ENCODE data around the gene ACSBG1. TPM values are rescaled to one million over a fixed set of nuclear protein-coding genes. Genes with fewer than 3 reads are reported as not detected.

ACSBG1 gene
- total RNA-seq, 1 donor from 2014 or later: 0.35 TPM

- no peak for DNase-seq (ENCODE audit: low read depth)
- TF ChIP-seq, protein P1, sequence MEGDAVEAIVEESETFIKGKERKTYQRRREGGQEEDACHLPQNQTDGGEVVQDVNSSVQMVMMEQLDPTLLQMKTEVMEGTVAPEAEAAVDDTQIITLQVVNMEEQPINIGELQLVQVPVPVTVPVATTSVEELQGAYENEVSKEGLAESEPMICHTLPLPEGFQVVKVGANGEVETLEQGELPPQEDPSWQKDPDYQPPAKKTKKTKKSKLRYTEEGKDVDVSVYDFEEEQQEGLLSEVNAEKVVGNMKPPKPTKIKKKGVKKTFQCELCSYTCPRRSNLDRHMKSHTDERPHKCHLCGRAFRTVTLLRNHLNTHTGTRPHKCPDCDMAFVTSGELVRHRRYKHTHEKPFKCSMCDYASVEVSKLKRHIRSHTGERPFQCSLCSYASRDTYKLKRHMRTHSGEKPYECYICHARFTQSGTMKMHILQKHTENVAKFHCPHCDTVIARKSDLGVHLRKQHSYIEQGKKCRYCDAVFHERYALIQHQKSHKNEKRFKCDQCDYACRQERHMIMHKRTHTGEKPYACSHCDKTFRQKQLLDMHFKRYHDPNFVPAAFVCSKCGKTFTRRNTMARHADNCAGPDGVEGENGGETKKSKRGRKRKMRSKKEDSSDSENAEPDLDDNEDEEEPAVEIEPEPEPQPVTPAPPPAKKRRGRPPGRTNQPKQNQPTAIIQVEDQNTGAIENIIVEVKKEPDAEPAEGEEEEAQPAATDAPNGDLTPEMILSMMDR (conservative IDR thresholded peaks at IDR 0.05; ENCODE audit: low read depth, low read length): no peak
- H3K4me3 ChIP-seq (ENCODE audit: low read depth, low read length): no peak overlapping the region
These were observed 56.3 kb downstream of the ACSBG1 start for GRCh38 chr15:78178064-78178463.

- no peak overlapping the region for H3K4me3 ChIP-seq (ENCODE audit: low read depth, low read length)
- DNase-seq (ENCODE audit: low read depth): no peak
- TF ChIP-seq, protein P1 (conservative IDR thresholded peaks at IDR 0.05; ENCODE audit: low read depth, low read length): peak; percentile 88
These were observed 56.9 kb downstream of the ACSBG1 start for GRCh38 chr15:78177447-78177873.

GRCh38 chr15:78175330-78175729 is 59.0 kb downstream of the ACSBG1 start:
- DNase-seq (ENCODE audit: low read depth): no peak
- no peak overlapping the region for H3K4me3 ChIP-seq (ENCODE audit: low read depth, low read length)
- TF ChIP-seq, protein P1 (conservative IDR thresholded peaks at IDR 0.05; ENCODE audit: low read depth, low read length): no peak

- TF ChIP-seq, protein P1 (conservative IDR thresholded peaks at IDR 0.05; ENCODE audit: low read depth, low read length): no peak
- no peak for DNase-seq (ENCODE audit: low read depth)
- H3K4me3 ChIP-seq (ENCODE audit: low read depth, low read length): no peak overlapping the region
These were observed 60.0 kb downstream of the ACSBG1 start for GRCh38 chr15:78174401-78174800.

- DNase-seq (ENCODE audit: low read depth): no peak
- TF ChIP-seq, protein P1 (conservative IDR thresholded peaks at IDR 0.05; ENCODE audit: low read depth, low read length): no peak
- no peak overlapping the region for H3K4me3 ChIP-seq (ENCODE audit: low read depth, low read length)
These were observed 62.4 kb downstream of the ACSBG1 start for GRCh38 chr15:78171864-78172472.

DNA sequence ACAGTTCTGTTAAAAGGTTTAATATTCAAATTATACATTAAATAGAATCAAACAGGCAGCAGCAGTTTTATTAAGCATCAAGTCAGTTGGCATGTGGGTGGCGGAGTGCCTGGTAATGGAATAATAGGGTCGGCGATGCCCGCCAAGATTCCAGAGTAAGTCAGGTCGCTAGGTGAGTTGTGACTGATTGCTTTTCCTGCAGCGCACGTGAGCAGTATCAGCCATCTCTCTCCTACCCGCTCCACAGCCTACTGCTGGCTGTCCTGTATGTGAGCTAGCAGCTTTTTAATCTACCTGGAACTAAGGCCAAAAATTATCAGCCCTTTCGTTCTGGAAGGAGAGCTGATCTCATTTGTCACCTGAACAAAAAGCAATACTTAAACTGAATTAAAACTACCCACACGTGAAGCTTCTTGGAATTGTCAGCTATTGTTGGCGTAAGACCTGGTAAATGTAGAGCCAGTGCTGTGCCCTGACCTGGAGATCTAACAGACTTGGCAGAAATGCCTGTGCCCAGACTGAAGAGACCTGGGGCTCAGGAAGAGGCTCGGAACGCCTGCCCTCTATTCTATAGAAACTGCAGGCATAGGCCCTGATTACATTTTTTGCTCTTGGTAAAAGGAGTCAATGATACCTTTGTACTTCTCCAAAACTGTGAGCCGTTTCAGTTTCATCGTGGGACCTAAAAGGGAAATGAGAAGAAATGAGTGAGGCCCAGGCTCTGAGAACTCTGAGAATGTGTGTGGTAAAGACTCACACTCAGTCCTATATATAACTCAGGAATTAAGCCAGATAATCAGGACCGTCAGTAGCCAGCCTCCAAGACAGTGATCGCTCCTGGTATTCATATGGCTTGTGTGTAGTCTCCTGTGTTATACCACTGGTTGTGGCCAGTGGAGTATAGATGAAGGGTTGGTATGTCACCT is 63.3 kb downstream of the ACSBG1 start:
- TF ChIP-seq, protein P1 (conservative IDR thresholded peaks at IDR 0.05; ENCODE audit: low read depth, low read length): no peak
- no peak for DNase-seq (ENCODE audit: low read depth)

More for the DNA sequence above, 63.3 kb downstream of the ACSBG1 start:
- no peak overlapping the region for H3K4me3 ChIP-seq (ENCODE audit: low read depth, low read length)
